ENCODE results near the gene LIX1L.

Gene LIX1L

DNA sequence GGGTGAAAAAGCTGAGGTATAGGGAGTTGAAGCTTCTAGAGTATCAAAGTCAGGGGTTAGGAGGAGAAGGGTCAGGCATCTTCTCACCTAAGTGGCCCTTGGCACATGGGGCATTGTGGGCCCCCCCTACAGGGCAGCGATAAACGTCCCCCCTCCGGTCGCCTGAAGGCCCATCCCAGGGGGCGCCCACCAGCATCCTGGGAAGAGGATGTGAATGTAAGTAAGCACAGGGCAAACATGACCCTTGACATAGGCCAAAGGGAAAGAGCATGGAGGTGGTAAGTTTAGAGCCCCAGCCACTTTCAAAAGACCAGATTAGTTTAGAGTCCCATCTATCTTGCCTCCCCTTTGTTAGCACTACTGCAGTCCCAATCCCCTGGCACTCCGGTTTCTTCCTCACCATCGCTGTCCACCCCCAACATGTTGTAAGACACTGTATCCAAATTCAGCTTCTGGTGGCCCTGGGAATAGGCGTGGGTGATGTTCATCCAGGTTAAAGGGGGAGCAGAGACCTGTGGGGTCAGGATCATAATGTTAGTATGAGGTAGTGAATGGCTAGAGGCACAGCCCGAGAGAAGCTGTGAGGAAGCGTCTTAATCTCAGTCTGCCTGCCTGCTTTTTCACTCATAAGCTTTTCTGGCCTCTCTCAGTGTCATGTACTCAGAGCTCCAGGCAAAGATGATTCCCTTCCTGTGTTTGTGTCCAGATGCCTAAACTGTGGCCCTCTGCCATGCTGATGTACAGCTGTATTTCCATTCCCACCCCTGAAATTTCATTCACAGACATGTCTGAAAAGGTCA lies 50.7 kb downstream of the LIX1L start:
- Histone ChIP-seq H3K4me3 (ENCODE audit: low read length) (no peak overlapping the region), H3K9ac (ENCODE audit: low read depth, low read length) (no peak overlapping the region), H3K27me3 (ENCODE audit: insufficient read depth, low read length) (no peaks in the 10 kb centered on the region), H3K36me3 (ENCODE audit: insufficient read depth, low read length) (peaks cover 11% of the 10 kb centered on the region; the same call in 1 of the 2 replicates), H3K27ac (ENCODE audit: low read depth, low read length) (no peak overlapping the region), H3K9me3 (ENCODE audit: insufficient read depth, low read depth, low read length) (no peaks in the 10 kb centered on the region), H3K4me1 (ENCODE audit: insufficient read depth, low read length) (peaks cover 2% of the 10 kb centered on the region; the same call in 1 of the 2 replicates)
- WGBS: 77% methylated on average over 10 of the region's 10 CpGs

DNA sequence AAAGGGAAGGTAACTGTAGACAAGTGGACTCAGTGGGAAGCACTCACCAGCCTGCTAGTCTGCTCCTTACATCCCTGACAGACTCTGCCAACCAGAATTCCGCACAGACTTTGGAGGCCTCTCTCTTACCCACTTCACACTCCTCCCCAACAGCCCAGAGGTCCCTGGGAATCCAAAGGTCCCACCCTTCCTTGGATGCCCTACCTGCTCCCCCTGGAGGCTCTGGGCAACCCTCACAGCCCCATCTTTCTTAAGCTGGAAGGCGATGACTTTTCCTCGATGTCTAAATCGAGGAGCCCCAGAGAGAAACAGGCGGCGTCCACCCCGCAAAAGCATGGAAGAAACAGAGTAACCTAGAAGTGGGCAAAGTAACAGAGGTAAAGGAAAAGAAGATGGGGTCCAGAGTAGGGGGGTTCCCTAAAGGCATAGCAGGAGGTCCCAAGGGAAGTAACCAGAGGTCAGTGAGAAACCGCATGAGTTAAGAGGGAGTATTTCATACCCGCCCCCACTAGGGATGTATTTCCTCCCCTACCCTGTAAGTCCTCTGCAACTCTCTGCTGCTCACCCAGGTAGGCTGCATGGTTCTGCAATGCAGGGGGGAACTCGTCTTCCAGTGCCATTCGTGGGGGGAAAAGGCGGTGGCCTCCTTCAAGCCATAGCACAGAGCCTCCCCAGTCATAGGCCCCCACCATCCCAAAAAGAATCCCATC lies 56.4 kb downstream of the LIX1L start:
- no peak overlapping the region for H3K27ac ChIP-seq (ENCODE audit: low read depth, low read length)
- no peak overlapping the region for H3K4me3 ChIP-seq (ENCODE audit: low read length)
- H3K4me1 ChIP-seq (ENCODE audit: insufficient read depth, low read length): no peaks in the 10 kb centered on the region
- H3K9me3 ChIP-seq (ENCODE audit: insufficient read depth, low read depth, low read length): no peaks in the 10 kb centered on the region
- 92% methylated on average over 10 of the region's 12 CpGs for WGBS
- H3K36me3 ChIP-seq (ENCODE audit: insufficient read depth, low read length): no peaks in the 10 kb centered on the region
- H3K27me3 ChIP-seq (ENCODE audit: insufficient read depth, low read length): no peaks in the 10 kb centered on the region
- H3K9ac ChIP-seq (ENCODE audit: low read depth, low read length): no peak overlapping the region

DNA sequence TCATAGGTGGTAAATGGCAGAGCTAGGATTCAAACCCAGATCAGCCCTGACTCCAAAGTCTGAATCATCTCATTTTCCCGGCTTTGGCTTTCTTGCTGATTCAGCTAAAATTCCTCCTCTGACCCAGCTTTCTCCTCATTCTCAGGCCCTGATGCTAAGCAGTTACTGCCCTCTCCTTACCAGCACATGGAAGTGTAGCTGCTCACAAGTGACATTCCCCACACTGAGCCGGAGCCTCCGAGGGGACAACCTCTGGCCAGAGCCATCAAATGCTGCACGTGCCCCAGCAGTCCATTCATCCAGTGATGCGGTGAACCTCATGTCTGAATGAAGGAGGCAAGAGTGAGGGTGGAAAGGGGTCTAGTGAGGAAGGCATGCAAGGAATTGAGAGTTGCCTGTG lies 59.1 kb downstream of the LIX1L start:
- Histone ChIP-seq H3K4me3 (ENCODE audit: low read length) (no peak overlapping the region), H3K27ac (ENCODE audit: low read depth, low read length) (no peak overlapping the region), H3K9ac (ENCODE audit: low read depth, low read length) (no peak overlapping the region), H3K4me1 (ENCODE audit: insufficient read depth, low read length) (no peaks in the 10 kb centered on the region), H3K36me3 (ENCODE audit: insufficient read depth, low read length) (no peaks in the 10 kb centered on the region), H3K9me3 (ENCODE audit: insufficient read depth, low read depth, low read length) (no peaks in the 10 kb centered on the region), H3K27me3 (ENCODE audit: insufficient read depth, low read length) (no peaks in the 10 kb centered on the region)
- 90% methylated on average over 5 of the region's 5 CpGs for WGBS

DNA sequence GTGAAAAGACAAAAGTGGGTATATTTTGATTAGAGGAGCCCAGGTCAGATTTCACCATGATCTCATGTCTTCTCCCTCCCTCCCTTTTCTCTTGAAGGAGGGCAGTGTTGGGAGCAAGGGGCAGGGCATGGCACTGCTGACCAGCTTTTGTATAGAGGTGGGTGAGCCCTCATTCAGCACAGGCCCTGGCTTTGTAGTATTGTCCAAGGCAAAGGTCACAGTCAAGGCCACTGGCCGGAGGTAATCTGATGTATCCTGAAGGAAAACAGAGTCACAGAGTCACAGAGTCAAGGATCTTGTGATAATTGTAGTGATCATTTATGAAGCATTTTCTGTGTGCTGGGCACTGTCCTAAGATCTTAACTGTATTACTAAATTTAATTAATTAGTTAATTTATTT lies 59.8 kb downstream of the LIX1L start:
- Histone ChIP-seq H3K27me3 (ENCODE audit: insufficient read depth, low read length) (no peaks in the 10 kb centered on the region), H3K27ac (ENCODE audit: low read depth, low read length) (no peak overlapping the region), H3K4me1 (ENCODE audit: insufficient read depth, low read length) (no peaks in the 10 kb centered on the region), H3K36me3 (ENCODE audit: insufficient read depth, low read length) (no peaks in the 10 kb centered on the region), H3K9me3 (ENCODE audit: insufficient read depth, low read depth, low read length) (no peaks in the 10 kb centered on the region), H3K9ac (ENCODE audit: low read depth, low read length) (no peak overlapping the region), H3K4me3 (ENCODE audit: low read length) (no peak overlapping the region)
- WGBS: 94% methylated on average over 1 of the region's 1 CpG

DNA sequence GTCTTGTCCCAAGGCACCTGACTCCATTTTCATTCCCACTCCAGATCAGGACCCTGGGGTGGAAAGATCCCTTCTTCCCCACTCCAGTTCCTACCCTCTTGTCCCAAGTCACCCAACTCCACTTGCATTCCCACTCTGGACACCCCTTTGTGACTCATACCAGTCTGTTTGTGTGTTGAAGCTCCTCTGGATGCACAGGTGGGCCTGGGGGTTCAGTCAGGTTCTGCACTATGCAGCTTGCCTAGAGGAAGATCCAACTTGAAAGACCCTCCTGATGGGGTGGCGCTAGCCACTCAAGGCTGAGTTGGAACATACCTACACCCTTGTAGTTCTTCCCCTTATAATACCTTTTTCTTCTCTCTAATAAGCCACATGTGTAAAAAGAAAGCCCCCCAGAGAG lies 62.3 kb downstream of the LIX1L start:
- Histone ChIP-seq H3K27ac (ENCODE audit: low read depth, low read length) (no peak overlapping the region), H3K4me1 (ENCODE audit: insufficient read depth, low read length) (peaks cover 14% of the 10 kb centered on the region), H3K27me3 (ENCODE audit: insufficient read depth, low read length) (no peaks in the 10 kb centered on the region), H3K9me3 (ENCODE audit: insufficient read depth, low read depth, low read length) (no peaks in the 10 kb centered on the region), H3K9ac (ENCODE audit: low read depth, low read length) (no peak overlapping the region), H3K4me3 (ENCODE audit: low read length) (no peak overlapping the region), H3K36me3 (ENCODE audit: insufficient read depth, low read length) (no peaks in the 10 kb centered on the region)
- 80% methylated on average over 1 of the region's 1 CpG for WGBS

DNA sequence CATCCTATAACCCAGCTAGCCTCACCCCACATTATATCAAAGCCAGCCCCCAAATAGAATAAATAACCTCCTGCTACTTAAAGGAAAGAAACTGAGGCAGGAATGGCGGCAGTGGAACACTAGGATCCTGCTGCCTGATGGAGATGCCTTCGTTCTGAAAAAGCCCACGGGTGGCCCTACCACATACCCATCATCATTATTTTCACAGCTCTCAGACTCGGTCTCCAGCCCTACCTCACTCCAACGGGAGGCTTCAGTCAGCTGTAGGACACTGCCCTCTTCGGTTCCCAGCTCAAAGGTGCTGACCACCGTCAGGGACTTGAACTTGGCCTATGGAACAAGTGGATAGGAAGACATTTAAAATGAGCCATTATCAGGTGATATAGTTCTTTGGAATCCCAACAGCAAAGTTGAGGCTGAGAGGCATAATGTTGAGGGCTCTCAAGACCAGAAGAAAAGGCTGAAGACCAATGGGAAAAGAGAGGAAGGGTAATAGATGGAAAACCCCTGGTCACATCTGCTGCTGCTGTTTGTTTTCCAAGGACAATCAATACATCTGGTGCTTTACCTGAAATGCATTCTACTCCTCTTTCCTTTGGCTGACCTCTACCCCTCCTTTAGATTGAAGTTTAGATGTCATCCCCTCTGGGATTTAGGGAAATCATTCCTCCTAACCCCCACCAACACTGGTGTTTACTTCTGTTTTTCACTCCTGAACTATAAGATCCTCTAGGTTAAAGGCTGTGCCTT lies 64.3 kb downstream of the LIX1L start:
- Histone ChIP-seq H3K9ac (ENCODE audit: low read depth, low read length) (no peak overlapping the region), H3K4me3 (ENCODE audit: low read length) (no peak overlapping the region), H3K27ac (ENCODE audit: low read depth, low read length) (no peak overlapping the region), H3K9me3 (ENCODE audit: insufficient read depth, low read depth, low read length) (no peaks in the 10 kb centered on the region), H3K27me3 (ENCODE audit: insufficient read depth, low read length) (no peaks in the 10 kb centered on the region), H3K36me3 (ENCODE audit: insufficient read depth, low read length) (no peaks in the 10 kb centered on the region), H3K4me1 (ENCODE audit: insufficient read depth, low read length) (peaks cover 14% of the 10 kb centered on the region)
- 90% methylated on average over 7 of the region's 7 CpGs for WGBS

DNA sequence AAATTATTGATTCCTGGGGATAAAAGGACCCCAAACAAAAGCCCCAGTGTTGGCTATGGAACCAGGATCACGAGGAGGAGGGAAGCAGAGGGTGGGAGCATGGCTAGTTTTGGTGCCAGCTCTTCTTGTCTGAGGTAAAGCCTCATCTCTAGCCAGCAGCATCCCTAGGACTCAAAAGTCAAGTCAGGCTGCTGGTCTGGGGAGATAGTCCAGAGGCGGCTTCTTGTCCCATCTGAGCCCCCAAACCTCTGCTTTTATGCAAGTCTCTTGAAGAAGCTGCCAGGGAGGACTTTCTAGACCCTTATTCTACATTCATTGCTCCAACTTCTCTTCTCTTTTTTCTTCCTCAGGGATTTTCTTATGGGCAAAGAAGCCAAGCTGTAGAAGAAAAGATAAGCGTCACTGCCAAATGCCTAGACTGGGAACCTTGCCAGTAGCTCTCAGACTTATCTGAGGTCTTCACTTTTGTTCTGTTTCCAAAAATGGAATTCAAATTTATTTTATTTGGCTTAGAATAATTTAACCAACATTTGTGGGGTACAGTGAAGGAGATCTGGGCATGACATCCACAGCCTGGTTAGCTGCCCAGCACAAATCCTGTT lies 65.2 kb downstream of the LIX1L start:
- peak overlapping the region; percentile 42 for H3K4me3 ChIP-seq (ENCODE audit: low read length)
- peak overlapping the region; percentile 38 for H3K9ac ChIP-seq (ENCODE audit: low read depth, low read length)
- H3K36me3 ChIP-seq (ENCODE audit: insufficient read depth, low read length): no peaks in the 10 kb centered on the region
- no peaks in the 10 kb centered on the region for H3K27me3 ChIP-seq (ENCODE audit: insufficient read depth, low read length)
- H3K9me3 ChIP-seq (ENCODE audit: insufficient read depth, low read depth, low read length): no peaks in the 10 kb centered on the region
- peaks cover 16% of the 10 kb centered on the region for H3K4me1 ChIP-seq (ENCODE audit: insufficient read depth, low read length)
- WGBS: 79% methylated on average over 3 of the region's 3 CpGs
- peak overlapping the region; percentile 36; the same call in 1 of the 2 replicates for H3K27ac ChIP-seq (ENCODE audit: low read depth, low read length)

DNA sequence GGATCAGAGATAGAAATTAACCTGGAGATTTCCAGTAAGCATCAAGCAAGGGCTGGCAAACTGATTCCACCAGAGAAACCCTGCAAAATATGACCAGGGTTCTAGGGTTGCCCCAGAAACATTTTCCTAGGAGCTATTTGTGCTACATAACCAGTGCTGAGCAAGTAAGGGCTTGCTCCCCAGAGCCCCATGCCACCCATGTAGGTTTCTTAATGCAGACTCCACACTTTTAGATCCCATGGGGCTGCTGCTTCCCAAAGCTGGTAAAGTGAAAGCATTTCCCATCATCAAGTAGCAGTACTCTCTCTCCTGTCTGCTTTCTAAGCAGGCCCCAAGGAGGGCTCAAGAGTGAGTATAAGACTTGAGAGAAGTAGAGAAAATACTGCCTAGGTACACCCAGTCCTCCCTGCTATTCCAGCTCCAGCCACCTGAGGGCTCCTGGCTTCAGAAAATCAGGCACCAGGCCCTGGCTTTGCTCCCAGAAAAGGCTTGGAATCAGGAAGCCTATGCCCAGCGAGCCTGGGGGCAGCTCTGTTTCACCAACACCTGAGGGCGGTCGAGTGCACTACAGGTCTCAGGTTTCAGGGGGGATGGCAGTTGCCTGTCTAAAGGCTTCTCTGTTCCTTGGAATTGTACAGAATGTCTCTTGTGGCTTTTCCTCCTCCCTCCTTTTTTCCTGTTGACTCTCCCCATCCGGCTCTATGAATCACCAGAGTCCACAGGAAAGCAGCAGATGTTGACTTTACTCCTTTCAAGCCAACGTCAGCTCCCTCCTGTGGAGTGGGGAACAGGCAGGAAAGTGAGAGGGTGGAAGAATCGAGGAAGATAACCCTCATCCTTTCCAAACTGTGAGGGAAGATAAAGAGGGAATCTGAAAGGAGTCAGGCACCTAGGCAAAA lies 66.0 kb downstream of the LIX1L start:
- 0% methylated on average over 4 of the region's 6 CpGs for WGBS
- peak overlapping the region; percentile 38 for H3K9ac ChIP-seq (ENCODE audit: low read depth, low read length)
- H3K4me3 ChIP-seq (ENCODE audit: low read length): peak overlapping the region; percentile 42

DNA sequence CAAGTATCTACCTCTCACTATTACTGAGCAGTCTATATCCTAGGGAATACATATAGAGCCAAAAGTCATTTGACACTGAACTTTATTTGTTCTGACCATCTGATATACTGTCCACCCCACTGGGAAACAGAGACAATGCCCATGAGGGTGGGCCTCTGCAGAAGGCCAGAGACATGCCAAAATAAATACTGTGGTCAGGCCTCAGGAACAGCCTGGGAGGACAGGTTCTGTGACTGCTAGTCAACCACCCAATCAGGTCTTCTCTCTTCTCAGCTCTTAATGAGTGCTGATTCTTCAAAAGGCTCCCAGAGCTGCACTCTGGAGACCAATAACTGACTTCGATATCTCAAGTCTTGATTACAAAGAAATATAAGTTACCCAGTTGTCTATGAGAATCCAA lies 66.7 kb downstream of the LIX1L start:
- no peak overlapping the region for H3K4me3 ChIP-seq (ENCODE audit: low read length)
- H3K27ac ChIP-seq (ENCODE audit: low read depth, low read length): no peak overlapping the region
- no peaks in the 10 kb centered on the region for H3K36me3 ChIP-seq (ENCODE audit: insufficient read depth, low read length)
- peaks cover 17% of the 10 kb centered on the region for H3K4me1 ChIP-seq (ENCODE audit: insufficient read depth, low read length)
- H3K9ac ChIP-seq (ENCODE audit: low read depth, low read length): no peak overlapping the region
- H3K27me3 ChIP-seq (ENCODE audit: insufficient read depth, low read length): no peaks in the 10 kb centered on the region
- H3K9me3 ChIP-seq (ENCODE audit: insufficient read depth, low read depth, low read length): no peaks in the 10 kb centered on the region
- 94% methylated on average over 1 of the region's 1 CpG for WGBS

More for the DNA sequence above, 66.0 kb downstream of the LIX1L start:
- peaks cover 17% of the 10 kb centered on the region for H3K4me1 ChIP-seq (ENCODE audit: insufficient read depth, low read length)
- no peaks in the 10 kb centered on the region for H3K9me3 ChIP-seq (ENCODE audit: insufficient read depth, low read depth, low read length)
- H3K27ac ChIP-seq (ENCODE audit: low read depth, low read length): peak overlapping the region; percentile 36; the same call in 1 of the 2 replicates
- H3K36me3 ChIP-seq (ENCODE audit: insufficient read depth, low read length): no peaks in the 10 kb centered on the region
- no peaks in the 10 kb centered on the region for H3K27me3 ChIP-seq (ENCODE audit: insufficient read depth, low read length)

DNA sequence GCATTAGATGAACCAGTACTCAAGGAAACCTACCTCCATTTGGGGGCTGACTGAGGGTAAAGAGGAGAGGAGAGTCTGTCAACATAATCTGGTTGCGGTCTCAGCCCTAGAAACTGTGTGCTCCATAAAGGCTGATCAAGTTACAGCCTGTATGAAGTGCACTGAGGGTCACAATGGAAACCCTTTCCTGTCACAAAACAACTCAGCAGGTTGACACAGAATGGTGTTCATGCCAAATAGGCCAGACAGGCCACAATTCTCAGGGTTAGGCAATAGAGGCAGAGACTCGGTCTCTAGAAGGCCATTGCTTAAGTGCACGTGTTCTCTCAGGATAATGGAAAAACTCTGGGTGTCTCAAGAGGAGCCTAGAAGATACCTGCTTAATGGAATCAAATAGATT lies 68.1 kb downstream of the LIX1L start:
- H3K9me3 ChIP-seq (ENCODE audit: insufficient read depth, low read depth, low read length): no peaks in the 10 kb centered on the region
- no peaks in the 10 kb centered on the region for H3K36me3 ChIP-seq (ENCODE audit: insufficient read depth, low read length)
- no peak overlapping the region for H3K9ac ChIP-seq (ENCODE audit: low read depth, low read length)
- 89% methylated on average over 3 of the region's 3 CpGs for WGBS
- H3K27ac ChIP-seq (ENCODE audit: low read depth, low read length): no peak overlapping the region
- H3K4me3 ChIP-seq (ENCODE audit: low read length): no peak overlapping the region
- H3K27me3 ChIP-seq (ENCODE audit: insufficient read depth, low read length): peaks cover 9% of the 10 kb centered on the region
- H3K4me1 ChIP-seq (ENCODE audit: insufficient read depth, low read length): peaks cover 17% of the 10 kb centered on the region
